Hematopoietic multipotent progenitor cell (in vitro differentiated cells): ENCODE data around the gene ARHGAP6. TPM values are rescaled to one million over a fixed set of nuclear protein-coding genes. Genes with fewer than 3 reads are reported as not detected.
A peak's percentile ranks its signal among the peaks of the same experiment; 100 is the strongest.
"Not testable (repeated sequence)": the region's sequence is repeated elsewhere in the genome, so short reads cannot be mapped to it uniquely, and the experiment has no call there.

Experiments used
- DNase-seq, 3 donors: peaks; one replicate each; pipeline ENCODE4 v3.0.0-alpha.2; 2011 to 2015; ENCODE audit warnings: low read depth in 2 of 3, low spot score in 2 of 3
- total RNA-seq: library from RNA; depleted of rRNA; stranded (reverse); fragments of >200 nt; gene quantifications from one replicate; pipeline ENCODE4 v1.2.3, GENCODE V29; 2012

ARHGAP6 gene
- total RNA-seq, 1 donor = 1.3 TPM

GRCh38 chrX:11532291-11533078 is 133.2 kb downstream of the ARHGAP6 start:
- no peak for DNase-seq

- DNase-seq = peak in 1 of 3 donors; percentile 9
These were observed 134.5 kb downstream of the ARHGAP6 start for GRCh38 chrX:11531226-11531625.

GRCh38 chrX:11530621-11531020 is 135.1 kb downstream of the ARHGAP6 start:
- no peak for DNase-seq

- no peak for DNase-seq
These were observed 137.1 kb downstream of the ARHGAP6 start for GRCh38 chrX:11528623-11529022.

DNA sequence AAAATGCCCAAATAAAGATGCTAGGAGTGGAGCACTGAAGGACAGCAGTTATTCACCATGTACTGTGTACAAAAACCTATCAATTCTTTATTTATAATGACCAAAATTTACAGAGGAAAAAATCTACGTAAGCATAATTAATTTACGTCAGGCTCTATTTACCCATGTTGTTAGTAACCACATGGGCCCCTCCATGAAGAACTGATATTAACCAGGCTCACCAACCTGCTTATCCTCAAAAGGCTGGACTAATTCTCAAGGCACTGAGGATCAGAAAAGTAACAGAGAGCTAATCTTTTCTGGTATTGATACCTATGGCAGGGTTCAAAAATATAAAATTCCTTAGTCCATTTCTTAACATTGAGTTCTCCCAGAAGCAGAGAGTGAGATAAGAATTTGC is 140.0 kb downstream of the ARHGAP6 start:
- no peak for DNase-seq

GRCh38 chrX:11519234-11519633 is 146.5 kb downstream of the ARHGAP6 start:
- not testable (repeated sequence) for DNase-seq

DNA sequence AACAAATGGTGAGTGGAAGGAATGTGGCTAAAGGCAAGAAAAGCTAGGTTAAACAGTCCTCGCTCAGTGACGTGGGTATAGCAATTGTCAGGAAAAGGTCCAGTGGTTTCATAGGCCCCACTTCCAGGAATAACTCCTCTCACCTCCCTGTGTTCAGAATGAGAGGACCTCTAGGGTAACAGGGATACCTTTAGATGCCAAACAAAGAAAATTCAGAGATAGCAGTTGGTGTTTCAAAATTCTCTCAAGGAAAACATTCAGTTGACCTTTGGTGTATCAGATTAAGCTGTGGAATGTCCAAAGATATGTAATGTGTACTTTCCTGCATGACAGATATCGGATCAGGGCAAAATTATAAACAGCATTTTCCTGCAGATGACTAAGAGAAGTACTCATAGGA is 155.9 kb downstream of the ARHGAP6 start:
- no peak for DNase-seq

- DNase-seq = peak in 2 of 3 donors; percentile 1 to 8
These were observed 161.5 kb downstream of the ARHGAP6 start for GRCh38 chrX:11504234-11504633.

DNA sequence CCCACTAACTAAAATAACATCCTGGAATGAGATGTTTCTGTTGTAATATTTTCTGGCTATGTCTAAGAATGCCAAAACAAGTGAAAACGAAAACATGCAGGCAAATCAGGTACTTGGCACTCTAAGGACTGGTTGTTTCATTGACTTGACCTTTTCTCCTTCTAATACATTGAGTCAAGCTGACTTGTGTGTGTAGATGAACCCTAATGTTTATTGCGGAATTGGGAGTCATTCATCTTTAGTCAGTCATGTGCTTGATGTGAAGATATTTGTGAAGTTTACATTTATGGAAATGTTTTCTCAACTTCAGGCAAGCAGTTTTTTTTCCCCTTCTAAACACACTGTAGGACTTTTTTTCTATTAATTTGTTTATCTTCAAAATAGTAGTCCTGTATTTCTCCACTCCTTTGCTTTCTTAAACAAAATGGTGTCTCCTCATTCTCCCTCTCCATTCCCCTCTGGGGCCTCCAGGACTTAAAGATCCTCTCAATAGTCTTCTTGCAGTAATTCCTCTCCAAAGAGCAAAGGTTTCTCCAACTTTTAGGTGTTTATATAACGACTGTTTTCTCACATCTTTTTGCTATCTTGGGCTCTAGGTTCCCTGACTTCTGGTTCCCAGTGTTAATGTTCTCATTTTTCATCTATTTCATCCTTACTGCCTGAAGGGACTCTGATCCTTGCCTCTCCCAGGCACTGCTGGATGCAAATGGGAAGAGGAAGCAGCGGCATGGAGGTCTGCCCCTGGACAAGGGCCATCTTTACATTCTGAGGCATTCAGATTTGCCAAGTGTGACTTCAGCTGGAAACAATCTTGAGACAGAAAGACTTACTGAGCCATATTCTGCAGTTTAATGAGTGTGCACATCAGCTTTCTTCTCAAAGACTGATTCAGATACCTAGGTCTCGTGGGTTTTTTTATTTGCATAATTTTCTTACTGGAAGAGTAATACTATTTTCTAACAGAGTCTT is 166.4 kb downstream of the ARHGAP6 start:
- no peak for DNase-seq

GRCh38 chrX:11491375-11491774 is 174.3 kb downstream of the ARHGAP6 start:
- DNase-seq = not testable (repeated sequence)

DNA sequence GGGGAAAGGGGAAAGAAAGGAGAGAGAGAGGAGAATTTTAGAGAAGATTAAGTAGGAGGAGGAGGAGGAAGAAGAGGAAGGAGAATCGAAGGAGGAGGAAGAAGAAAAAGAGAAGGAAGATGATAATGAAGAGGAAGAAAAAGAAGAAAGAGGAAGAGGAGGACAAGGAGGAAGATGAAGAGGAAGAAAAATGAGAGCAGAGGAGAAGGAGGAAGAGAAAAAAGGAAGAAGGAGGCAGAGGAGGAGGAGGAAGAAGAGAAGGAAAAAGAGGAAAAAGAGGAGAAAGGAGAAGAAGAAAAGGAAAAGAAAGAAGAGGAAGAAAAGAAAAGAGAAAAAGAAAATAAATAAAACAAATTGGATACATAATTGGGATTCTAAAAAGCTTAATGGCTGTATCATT is 181.4 kb downstream of the ARHGAP6 start:
- no peak for DNase-seq

GRCh38 chrX:11481035-11481434 is 184.7 kb downstream of the ARHGAP6 start:
- DNase-seq = no peak

DNA sequence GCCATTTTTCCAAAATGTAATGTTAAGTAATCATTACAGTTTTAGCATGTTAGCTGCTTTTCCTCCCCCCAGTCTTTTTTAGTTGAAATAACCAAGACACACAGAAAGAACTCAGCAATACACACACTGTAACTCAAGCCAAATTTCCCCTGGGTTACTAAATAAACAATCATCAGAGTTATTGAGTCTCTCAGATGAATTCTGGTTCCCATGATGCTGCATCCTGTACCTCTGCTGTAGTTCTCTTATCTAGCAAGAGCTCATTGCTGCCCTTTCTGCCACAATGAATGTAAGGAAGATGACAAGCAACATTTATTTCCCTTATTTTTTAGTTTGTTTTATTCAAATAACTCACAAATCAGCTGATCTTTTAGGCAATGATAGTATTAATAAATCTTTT is 185.1 kb downstream of the ARHGAP6 start:
- DNase-seq = peak in 2 of 3 donors; percentile 17 to 70

DNA sequence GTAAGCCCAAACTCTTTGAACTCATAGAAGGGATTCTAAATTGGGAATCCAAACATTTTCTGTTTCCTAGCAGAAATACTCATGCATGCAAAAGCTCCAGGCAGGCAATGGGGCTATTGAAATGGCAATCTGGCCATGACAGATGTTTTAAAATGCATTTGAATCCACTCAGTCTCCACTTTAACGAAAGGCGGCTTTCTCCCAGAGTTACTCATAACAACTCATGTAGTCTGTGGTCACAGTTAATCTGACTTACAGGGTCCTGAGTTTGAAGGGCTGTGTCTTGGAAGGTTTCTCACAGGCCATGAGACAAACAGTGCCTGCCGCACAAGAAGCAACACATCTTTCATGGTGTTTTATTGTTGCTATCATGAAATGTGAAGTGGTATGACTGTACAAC is 186.8 kb downstream of the ARHGAP6 start:
- no peak for DNase-seq

- DNase-seq = no peak
These were observed 187.7 kb downstream of the ARHGAP6 start for GRCh38 chrX:11478026-11478425.

DNA sequence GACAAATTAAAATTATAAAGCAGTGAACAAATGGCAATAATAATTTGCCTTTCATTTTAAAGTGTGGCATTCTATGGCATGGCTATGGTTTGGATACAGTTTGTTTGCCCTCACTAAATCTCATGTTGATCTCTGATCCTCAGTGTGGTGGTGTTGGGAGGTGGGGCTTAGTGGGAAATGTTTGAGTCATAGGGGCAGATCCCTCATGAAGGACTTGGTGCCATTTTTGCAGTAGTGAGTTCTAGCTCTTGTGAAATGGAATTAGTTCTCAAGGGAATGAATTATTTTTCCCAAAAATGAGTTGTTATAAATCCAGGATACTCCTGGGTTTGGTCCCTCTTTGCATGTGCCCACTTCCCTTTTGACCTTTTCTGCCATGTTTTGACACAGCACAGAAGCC is 191.1 kb downstream of the ARHGAP6 start:
- DNase-seq = no peak

DNA sequence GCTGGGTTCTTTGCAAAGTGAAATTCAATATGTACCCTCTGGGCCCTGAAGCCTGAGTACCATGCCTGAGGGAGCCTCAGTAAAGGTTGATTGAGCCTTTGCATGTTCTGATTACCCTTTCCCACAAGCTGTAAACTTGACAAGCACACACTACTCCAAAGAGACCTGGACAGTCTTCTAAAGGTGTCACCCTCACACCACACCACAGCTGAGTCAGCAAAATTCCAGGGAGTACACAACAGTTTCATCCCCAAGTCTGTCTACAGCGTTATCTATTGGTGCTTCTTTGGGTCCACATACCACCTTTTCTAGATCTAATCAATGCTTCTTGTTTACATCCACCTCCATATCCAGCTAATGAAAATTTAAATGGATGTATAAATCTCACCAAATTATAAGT is 191.7 kb downstream of the ARHGAP6 start:
- no peak for DNase-seq

GRCh38 chrX:11472879-11473278 is 192.8 kb downstream of the ARHGAP6 start:
- DNase-seq = no peak

- DNase-seq = no peak
These were observed 193.3 kb downstream of the ARHGAP6 start for GRCh38 chrX:11472381-11472780.

- no peak for DNase-seq
These were observed 195.3 kb downstream of the ARHGAP6 start for GRCh38 chrX:11470250-11470974.
